ENCODE results near the gene REPS1.

REPS1 gene

DNA sequence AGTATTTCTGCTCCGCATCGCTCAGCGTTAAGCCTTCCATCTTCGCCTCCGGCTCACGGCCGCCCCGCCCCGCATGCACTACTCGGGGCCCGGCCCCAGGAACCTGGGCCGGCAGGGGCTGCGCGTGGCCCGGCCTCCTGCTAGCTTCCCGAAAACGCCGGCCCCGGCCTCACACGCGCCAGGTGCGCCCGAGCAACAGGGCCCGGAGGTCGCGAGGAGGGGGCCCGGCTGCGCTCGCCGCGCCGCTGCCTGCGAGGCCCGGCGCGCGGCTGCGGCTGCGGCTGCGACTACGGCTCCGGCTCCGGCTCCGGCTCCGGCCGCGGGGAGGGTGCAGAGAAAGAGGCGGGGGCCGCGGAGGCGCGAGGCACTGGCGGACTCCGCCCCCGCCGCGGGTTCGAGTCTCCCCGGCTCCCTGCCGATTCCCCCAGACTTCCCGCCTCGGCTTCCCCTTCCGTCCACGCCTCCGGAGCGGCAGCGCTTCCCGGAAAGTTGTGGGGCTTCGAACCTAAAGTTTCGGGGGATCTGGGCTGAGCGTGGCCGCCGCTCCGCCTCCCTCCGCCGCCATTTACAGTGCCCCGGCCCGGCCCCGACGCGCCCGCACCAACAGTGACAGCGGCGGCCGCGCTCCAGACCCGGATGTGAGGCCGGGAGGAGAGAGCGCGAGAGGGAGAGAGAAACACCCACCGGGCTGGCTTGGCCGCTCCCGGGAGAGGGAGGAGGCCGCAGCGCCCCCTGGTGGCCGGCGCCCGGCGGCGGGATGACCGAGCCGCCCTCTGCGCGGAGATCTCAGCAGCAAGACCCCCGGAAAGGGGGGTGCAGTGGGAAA lies at the start of gene REPS1 (continued):
- TF ChIP-seq ZFP41 (tag by site-specific recombination; IDR thresholded peaks at IDR 0.05; ENCODE audit: borderline replicate concordance) (no peak), ZBTB48 (tag by site-specific recombination; IDR thresholded peaks at IDR 0.05) (peak; percentile 35; the same call in 1 of the 2 replicates), ZNF391 (tag by site-specific recombination; IDR thresholded peaks at IDR 0.05; ENCODE audit: borderline replicate concordance, low read depth) (peak; percentile 37; the same call in 1 of the 2 replicates), SCRT1 (tag by site-specific recombination; IDR thresholded peaks at IDR 0.05; ENCODE audit: borderline replicate concordance) (no peak), ZNF776 (tag by site-specific recombination; IDR thresholded peaks at IDR 0.05; ENCODE audit: borderline replicate concordance) (no peak), ZBTB8A (tag by site-specific recombination; IDR thresholded peaks at IDR 0.05) (peak; percentile 74), YY2 (tag by site-specific recombination; IDR thresholded peaks at IDR 0.05) (peak; percentile 87), ZNF37A (tag by site-specific recombination; IDR thresholded peaks at IDR 0.05) (no peak), ZNF664 (tag by site-specific recombination; IDR thresholded peaks at IDR 0.05) (no peak), ZNF174 (tag by site-specific recombination; IDR thresholded peaks at IDR 0.05) (no peak), ZNF626 (tag by site-specific recombination; IDR thresholded peaks at IDR 0.05) (no peak), ZNF202 (tag by site-specific recombination; IDR thresholded peaks at IDR 0.05; ENCODE audit: borderline replicate concordance) (no peak), ZNF24 (tag by site-specific recombination; IDR thresholded peaks at IDR 0.05) (peak; percentile 77; the same call in 1 of the 2 replicates), SP3 (tag by site-specific recombination; IDR thresholded peaks at IDR 0.05) (peak; percentile 75), ZFHX2 (tag by site-specific recombination; conservative IDR thresholded peaks at IDR 0.05) (peak; percentile 79), ZNF184 (tag by site-specific recombination; IDR thresholded peaks at IDR 0.05) (peak; percentile 53; the same call in 1 of the 2 replicates)
- TF ChIP-seq, protein P1, sequence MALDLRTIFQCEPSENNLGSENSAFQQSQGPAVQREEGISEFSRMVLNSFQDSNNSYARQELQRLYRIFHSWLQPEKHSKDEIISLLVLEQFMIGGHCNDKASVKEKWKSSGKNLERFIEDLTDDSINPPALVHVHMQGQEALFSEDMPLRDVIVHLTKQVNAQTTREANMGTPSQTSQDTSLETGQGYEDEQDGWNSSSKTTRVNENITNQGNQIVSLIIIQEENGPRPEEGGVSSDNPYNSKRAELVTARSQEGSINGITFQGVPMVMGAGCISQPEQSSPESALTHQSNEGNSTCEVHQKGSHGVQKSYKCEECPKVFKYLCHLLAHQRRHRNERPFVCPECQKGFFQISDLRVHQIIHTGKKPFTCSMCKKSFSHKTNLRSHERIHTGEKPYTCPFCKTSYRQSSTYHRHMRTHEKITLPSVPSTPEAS (tag by site-specific recombination; IDR thresholded peaks at IDR 0.05): no peak

DNA sequence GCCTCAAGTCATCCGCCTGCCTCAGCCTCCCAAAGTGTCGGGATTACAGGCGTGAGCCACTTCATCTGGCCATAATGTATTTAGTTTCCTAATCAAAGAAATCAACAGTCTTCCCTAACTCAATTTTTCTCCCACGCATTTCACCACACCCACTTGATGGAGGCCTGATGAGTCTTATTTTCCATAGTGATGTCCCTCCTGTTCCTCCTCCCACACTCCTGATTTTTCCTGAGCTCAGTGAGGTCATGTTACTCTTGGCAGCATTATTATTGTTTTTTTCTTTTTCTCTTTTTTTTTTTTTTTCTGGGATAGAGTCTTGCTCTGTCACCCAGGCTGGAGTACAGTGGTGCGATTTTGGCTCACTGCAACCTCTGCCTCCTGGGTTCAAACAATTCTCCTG lies 49.4 kb upstream of the REPS1 start:
- Histone ChIP-seq H3K27ac (ENCODE audit: extremely low read depth, low read depth, low read length) (no peak overlapping the region), H3K4me1 (ENCODE audit: control insufficient read depth, insufficient read depth, low read length) (no peaks in the 10 kb centered on the region), H3K36me3 (ENCODE audit: control insufficient read depth in 2 of 2, insufficient read depth in 1 of 2, low read length in 2 of 2) (peaks cover 10 to 60% of the 10 kb centered on the region in 2 experiments; a peak in 2 of 3 replicates), H3K4me3 (ENCODE audit: low read depth, low read length) (no peak overlapping the region), H3K9me3 (ENCODE audit: control insufficient read depth, insufficient read depth, low read depth, low read length) (no peaks in the 10 kb centered on the region)
- TF ChIP-seq ZNF2 (tag by site-specific recombination; IDR thresholded peaks at IDR 0.05) (no peak), ZNF629 (tag by site-specific recombination; IDR thresholded peaks at IDR 0.05) (peak; percentile 44), ZNF677 (tag by site-specific recombination; IDR thresholded peaks at IDR 0.05) (no peak), ZNF211 (tag by site-specific recombination; IDR thresholded peaks at IDR 0.05; ENCODE audit: low read depth) (no peak), KLF17 (tag by site-specific recombination; IDR thresholded peaks at IDR 0.05) (peak; percentile 53; the same call in 1 of the 2 replicates), ZFHX2 (tag by site-specific recombination; conservative IDR thresholded peaks at IDR 0.05) (peak; percentile 98), ZNF133 (tag by site-specific recombination; IDR thresholded peaks at IDR 0.05) (no peak), ZNF24 (tag by site-specific recombination; IDR thresholded peaks at IDR 0.05) (0 out of 2 replicates have a peak, but pooled peaks have one; percentile 20), ZNF362 (tag by site-specific recombination; IDR thresholded peaks at IDR 0.05) (peak; percentile 37; the same call in 1 of the 2 replicates), ZNF335 (tag by site-specific recombination; conservative IDR thresholded peaks at IDR 0.05) (0 out of 2 replicates have a peak, but pooled peaks have one; percentile 48), KLF9 (tag by site-specific recombination; IDR thresholded peaks at IDR 0.05; ENCODE audit: low read depth) (peak; percentile 24; the same call in 1 of the 2 replicates), SP3 (tag by site-specific recombination; IDR thresholded peaks at IDR 0.05) (0 out of 2 replicates have a peak, but pooled peaks have one; percentile 16), ZNF610 (tag by site-specific recombination; IDR thresholded peaks at IDR 0.05; ENCODE audit: borderline replicate concordance) (no peak), KLF8 (tag by site-specific recombination; IDR thresholded peaks at IDR 0.05) (peak; percentile 24; the same call in 1 of the 2 replicates), EGR2 (tag by site-specific recombination; IDR thresholded peaks at IDR 0.05; ENCODE audit: low read depth) (peak; percentile 97), HIC1 (tag by site-specific recombination; IDR thresholded peaks at IDR 0.05) (peak; percentile 44; the same call in 1 of the 2 replicates), SCRT2 (tag by site-specific recombination; IDR thresholded peaks at IDR 0.05) (peak; percentile 64)
- ChIA-PET POLR2A (interaction anchor here (1.2 kb wide), 1 partner anchor 10 kb away, joined by 3 read pairs; no protein-coding TSS in a partner anchor), CTCF (interaction anchor here (0.9 to 1.6 kb wide), 3 partner anchors 14 to 221 kb away, joined by 3 read pairs; no protein-coding TSS in a partner anchor)

All from HEK293 (cell line).